Adrenal gland (tissue), 5 donors: ENCODE data around the gene POLR1E.

Source experiments
- POLR2A ChIP-seq, 2 donors: fragments of 450-650 bp; IDR thresholded peaks; one replicate each; pipeline ENCODE4 v1.6.1; 2017; ENCODE audit warnings: antibody characterized with exemption in 2 of 2, mild to moderate bottlenecking in 2 of 2, moderate library complexity in 1 of 2
- TF ChIP-seq, protein P1 (sequence below), 6 experiments: fragments of 450-650 bp in 4 of 6; fragments of 200-600 bp in 2 of 6; sonication (generic) in 1 of 6; IDR thresholded peaks; 1 replicate in 5 of 6; 2 replicates in 1 of 6; pipeline versions ENCODE4 v1.5.1 to v1.8.0; 2016 to 2021; ENCODE audit warnings: antibody characterized with exemption in 6 of 6, mild to moderate bottlenecking in 2 of 6, moderate library complexity in 1 of 6
- donor health status: DM: no; HTN: no; CAD: no.

GRCh38 chr9:37454238-37454637, 31.5 kb upstream of the POLR1E start:
- TF ChIP-seq, protein P1, sequence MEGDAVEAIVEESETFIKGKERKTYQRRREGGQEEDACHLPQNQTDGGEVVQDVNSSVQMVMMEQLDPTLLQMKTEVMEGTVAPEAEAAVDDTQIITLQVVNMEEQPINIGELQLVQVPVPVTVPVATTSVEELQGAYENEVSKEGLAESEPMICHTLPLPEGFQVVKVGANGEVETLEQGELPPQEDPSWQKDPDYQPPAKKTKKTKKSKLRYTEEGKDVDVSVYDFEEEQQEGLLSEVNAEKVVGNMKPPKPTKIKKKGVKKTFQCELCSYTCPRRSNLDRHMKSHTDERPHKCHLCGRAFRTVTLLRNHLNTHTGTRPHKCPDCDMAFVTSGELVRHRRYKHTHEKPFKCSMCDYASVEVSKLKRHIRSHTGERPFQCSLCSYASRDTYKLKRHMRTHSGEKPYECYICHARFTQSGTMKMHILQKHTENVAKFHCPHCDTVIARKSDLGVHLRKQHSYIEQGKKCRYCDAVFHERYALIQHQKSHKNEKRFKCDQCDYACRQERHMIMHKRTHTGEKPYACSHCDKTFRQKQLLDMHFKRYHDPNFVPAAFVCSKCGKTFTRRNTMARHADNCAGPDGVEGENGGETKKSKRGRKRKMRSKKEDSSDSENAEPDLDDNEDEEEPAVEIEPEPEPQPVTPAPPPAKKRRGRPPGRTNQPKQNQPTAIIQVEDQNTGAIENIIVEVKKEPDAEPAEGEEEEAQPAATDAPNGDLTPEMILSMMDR (IDR thresholded peaks at IDR 0.05): no peak
- no peak for TF ChIP-seq POLR2A (IDR thresholded peaks at IDR 0.05)
